ENCODE measurements around the gene PLEKHJ1.
"Not testable (repeated sequence)": the region's sequence is repeated elsewhere in the genome, so short reads cannot be mapped to it uniquely, and the experiment has no call there.

Gene PLEKHJ1

DNA sequence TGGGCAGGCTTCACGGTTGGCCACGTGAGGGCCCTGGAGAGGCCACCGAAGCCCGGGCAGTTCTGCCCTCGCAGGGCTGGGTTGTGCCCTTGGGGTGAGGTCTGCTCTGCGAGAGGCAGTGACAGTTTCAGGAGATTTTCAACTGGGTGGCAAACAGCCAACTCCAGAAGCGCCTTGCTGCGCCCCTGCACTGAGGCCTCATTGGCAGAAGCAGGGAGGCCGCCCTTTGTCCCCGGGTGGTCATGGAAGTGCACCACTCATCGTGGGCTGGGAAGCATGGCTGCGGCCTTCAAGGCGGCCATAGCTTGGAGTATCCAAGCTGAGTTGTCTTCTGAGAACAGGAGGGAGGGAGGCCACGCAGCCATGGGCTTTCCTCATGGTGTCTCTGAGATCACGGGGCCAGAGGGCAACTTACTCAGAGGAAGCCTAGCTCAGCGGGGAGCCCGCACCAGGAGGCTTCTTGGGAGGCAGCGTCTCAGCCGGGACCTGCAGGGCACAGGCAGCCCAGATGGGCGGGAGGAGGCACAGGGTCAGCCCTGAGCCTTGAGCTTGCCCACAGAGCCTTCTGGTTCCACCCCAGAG, 14.8 kb downstream of the PLEKHJ1 start:
- no peak for DNase-seq (ENCODE audit: low read depth in 2 of 2)

DNA sequence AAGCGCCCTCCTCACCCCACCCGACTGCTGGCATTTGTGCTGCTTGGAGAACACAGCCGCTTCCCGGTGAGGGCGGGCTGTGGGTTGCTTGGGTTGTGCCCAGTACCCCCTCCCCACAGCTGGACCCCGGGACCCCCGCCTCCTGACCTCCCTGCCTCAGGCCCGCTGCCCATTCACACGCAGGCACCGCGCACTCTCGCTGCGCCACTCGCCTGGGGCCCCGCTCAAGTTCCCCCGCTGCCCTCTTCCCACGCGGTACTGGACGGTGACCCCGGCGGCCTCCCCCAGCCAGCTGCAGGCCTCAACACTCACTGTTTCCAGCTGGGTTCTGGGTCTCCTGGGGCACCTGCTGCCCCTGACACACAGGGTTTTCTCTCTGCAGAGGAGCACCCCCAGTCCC, 16.4 kb downstream of the PLEKHJ1 start:
- DNase-seq (ENCODE audit: low read depth in 2 of 2): no peak

DNA sequence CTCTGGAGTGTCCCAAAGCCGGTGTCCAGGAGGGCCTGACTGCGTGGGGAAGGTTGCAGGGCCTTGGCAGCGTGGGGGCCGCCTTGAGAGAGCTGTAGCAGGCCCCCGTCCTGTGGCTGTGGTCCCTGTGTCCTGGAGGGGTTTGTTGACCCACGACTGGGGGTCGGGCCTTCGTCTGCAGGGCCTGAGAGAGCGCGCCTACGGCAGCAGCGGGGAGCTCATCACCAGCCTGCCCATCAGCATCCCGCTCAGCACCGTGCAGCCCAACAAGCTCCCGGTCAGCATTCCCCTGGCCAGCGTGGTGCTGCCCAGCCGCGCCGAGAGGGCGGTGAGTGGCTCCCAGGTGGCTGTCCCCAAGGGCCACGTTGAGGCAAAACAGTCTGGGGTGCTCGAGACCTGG, 18.5 kb downstream of the PLEKHJ1 start:
- no peak for DNase-seq (ENCODE audit: low read depth in 2 of 2)

DNA sequence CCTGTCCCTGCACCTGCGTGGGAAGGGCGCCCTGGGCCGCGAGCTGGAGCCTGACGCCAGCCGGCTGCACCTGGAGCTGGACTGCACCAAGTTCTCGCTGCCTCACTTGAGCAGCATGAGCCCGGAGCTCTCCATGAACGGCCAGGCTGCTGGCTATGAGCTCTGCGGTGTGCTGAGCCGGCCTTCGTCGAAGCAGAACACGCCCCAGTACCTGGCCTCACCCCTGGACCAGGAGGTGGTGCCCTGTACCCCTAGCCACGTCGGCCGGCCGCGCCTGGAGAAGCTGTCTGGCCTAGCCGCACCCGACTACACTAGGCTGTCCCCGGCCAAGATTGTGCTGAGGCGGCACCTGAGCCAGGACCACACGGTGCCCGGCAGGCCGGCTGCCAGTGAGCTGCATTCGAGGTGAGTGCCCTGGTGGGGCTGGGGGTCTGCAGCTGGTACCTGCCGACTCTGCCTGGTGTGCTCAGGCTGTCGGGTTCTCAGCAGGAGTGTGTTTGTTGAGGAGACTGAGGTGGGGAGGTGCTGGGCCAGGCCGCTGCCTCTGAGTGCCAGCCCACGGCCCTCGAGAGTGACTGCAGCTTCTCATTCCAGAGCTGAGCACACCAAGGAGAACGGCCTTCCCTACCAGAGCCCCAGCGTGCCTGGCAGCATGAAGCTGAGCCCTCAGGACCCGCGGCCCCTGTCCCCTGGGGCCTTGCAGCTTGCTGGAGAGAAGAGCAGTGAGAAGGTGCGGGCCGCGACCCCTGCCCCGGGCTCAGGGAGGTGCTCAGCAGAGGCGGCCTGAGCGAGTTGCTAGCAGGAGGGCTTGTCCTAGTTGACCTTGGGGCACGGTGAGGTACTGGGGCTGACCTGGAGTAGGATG, 19.5 kb downstream of the PLEKHJ1 start:
- no peak for DNase-seq (ENCODE audit: low read depth in 2 of 2)

DNA sequence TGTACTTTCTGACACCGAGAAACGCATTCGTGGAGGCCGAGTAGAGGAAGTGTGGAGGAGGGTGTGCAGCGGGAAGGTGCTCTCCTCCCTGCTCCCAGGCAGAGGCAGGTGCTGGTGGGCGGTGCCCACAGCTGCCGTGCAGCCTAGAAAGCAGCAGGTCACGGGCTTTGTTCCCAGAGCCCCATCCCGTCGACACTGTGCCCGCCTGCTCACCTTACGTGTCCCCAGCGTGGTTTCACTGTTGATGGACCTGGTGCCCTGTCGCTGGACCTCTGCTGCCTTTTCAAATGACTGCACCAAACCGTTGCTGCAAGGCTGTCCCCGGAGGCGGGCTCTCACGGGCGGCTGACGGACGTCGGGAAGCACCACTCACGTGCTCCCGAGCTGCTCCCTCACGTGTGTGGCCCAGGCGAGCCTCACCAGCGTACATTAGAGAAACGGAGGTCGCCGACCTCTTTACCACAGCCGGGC, 20.8 kb downstream of the PLEKHJ1 start:
- no peak for DNase-seq (ENCODE audit: low read depth in 2 of 2)

DNA sequence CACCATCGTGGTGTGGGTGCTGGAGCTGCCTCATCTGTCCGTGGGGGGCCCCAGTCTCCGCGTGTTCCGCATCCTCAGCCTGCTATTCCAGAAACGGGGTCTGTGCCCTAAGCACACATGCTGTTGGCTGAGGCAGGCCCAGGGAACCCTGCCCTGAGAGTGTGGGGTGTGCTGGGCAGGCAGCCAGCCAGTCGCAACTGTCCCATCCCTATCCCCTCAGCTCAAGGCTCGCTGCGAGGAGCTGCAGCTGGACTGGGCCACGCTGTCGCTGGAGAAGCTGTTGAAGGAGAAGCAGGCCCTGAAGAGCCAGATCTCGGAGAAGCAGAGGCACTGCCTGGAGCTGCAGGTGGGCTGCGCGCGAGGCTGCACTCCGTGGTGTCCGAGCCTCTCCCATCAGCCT, 21.9 kb downstream of the PLEKHJ1 start:
- DNase-seq (ENCODE audit: low read depth in 2 of 2): no peak

DNA sequence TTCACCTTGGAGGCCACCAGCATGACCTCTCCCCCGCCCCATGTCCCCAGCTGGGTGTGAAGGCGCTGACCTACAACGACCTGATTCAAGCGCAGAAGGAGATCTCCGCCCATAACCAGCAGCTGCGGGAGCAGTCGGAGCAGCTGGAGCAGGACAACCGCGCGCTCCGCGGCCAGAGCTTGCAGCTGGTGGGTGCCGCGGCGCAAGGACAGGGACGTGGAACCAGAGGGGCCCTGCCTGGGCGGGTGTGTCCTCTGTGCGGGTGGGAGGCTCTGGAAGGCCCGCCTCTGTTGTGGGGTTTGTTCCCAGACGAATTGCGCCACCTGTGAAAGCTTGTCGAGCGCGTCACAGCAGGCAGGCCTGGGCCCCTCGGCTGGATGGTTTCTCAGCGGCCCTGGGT, 22.3 kb downstream of the PLEKHJ1 start:
- no peak for DNase-seq (ENCODE audit: low read depth in 2 of 2)

DNA sequence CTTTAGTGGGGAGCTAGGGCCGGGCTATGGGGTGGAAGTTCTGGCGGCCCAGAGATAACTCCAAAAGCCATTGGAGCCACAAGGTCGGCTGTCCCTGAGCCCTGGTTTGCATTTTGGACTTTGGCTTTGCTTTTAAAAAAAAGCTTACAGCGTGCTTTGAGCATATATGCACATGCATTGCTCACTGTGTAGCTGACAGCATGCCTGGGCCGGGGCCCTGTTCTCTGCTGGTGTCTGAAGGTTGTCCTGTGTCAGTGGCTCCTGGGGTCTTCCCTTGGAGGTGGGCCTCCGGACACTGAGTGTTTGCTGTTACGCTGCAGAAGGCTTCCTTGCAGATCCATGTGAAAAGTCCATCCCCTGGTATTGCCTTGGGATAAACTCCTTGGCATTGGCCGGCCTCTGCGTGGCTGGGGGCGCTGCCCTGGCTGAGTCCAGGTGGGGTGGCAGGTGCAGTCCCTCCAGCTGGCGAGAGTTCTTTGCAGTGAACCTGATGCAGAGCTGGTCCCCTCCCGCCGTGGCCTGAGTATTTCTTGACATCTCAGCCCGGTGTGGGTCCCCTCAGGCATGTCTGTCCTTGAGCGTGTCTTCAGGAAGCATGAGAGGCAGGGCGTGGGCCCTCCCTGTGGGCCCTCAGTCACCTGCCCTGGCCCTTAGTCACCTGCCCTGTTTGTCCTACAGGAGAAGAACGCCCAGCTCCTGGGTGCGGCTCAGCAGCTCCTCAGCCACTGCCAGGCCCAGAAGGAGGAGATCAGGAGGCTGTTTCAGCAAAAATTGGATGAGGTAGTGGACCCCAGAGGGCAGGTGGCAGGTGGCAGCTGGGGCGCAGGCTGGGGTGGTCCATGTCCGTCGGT, 23.0 kb downstream of the PLEKHJ1 start:
- no peak for DNase-seq (ENCODE audit: low read depth in 2 of 2)

DNA sequence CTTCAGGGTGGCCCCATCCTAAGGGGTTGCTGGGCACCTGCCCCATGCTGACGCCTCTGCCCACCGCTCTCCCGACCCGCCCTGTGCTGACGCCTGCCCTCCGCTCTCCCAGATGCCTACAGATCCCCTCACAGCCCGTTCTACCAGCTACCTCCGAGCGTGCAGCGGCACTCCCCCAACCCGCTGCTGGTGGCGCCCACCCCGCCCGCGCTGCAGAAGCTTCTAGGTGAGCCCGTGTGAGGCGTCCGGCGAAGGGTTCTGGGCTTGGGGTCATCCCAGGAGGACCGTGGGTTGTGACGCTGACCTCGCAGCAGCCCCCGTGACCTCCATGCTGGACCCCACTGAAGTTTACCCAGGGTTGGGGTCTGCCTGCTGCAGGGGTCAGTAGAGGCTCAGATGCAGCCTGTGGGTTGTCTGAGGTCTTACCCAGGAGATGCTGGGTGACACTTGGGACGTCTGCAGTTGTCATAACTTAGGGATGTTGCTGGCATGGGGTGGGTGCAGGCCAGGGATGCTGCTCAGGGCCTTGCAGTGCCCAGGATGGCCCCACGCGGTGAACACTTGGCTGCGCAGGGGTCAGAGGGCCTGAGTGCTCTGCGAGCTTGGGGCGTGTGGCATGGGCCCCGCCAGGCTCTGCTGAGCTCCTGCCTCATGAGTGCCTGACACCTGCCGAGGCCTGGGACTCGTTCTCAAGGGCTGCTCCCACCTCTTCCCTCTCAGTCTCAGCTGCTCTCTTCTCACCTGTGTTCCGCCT, 25.0 kb downstream of the PLEKHJ1 start:
- DNase-seq (ENCODE audit: low read depth in 2 of 2): no peak

DNA sequence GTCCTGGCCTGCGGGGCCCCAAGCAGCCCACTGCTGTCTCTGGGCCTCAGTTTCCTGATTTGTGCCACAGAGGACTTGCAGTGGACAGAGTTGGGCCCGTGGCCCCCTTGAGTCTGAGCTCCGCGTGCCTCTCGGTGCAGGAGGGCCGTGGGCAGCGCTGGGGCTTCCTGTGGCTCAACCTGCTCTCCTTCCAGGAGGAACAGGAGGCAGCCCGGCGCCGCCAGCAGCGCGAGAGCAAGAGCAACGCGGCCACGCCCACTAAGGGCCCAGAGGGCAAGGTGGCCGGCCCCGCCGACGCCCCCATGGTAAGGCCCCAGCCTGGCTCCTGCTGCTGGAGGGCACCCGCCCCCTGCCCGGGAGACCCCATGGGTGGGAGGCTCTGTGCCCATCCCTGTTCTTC, 25.9 kb downstream of the PLEKHJ1 start:
- no peak for DNase-seq (ENCODE audit: low read depth in 2 of 2)

DNA sequence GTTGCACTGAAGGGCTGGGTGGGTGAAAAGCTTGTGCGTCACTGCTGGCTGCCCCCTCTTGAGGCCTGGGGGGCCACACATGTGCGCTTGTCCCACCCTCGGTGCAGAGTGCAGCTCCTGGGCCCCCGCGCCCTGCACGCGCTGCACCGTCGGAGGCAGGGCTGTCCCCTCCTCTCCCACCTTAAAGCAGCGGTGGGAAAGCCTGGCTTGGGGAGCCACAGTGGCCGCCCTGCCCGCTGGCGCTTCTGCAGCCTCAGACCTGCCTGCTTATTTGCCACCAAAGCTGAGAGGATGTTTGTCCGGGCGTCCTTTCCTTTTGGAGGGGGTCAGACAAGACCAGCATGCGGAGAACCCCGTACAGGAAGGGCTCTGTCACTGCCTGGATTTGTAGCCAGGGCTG, 26.7 kb downstream of the PLEKHJ1 start:
- DNase-seq (ENCODE audit: low read depth in 2 of 2): no peak

DNA sequence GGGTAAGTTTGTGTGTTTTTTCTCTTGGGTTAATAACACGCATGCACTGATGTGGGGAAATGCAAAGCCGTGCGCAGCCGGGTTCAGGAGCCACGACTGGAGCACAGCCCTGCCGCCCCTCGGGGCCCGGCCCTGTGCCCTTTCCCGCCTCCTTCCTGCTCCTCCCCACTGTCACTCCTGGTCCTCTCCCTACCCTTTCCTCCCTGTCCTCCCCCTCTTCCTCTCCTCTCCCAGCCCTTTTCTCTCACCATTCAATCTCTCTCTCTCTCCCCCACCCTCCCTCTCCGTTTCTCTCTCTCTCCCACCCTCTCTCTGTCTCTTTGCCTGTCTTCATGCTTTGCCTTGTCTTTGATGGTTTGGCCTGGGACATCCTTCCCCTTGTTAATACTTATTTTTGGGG, 27.2 kb downstream of the PLEKHJ1 start:
- DNase-seq (ENCODE audit: low read depth in 2 of 2): no peak

DNA sequence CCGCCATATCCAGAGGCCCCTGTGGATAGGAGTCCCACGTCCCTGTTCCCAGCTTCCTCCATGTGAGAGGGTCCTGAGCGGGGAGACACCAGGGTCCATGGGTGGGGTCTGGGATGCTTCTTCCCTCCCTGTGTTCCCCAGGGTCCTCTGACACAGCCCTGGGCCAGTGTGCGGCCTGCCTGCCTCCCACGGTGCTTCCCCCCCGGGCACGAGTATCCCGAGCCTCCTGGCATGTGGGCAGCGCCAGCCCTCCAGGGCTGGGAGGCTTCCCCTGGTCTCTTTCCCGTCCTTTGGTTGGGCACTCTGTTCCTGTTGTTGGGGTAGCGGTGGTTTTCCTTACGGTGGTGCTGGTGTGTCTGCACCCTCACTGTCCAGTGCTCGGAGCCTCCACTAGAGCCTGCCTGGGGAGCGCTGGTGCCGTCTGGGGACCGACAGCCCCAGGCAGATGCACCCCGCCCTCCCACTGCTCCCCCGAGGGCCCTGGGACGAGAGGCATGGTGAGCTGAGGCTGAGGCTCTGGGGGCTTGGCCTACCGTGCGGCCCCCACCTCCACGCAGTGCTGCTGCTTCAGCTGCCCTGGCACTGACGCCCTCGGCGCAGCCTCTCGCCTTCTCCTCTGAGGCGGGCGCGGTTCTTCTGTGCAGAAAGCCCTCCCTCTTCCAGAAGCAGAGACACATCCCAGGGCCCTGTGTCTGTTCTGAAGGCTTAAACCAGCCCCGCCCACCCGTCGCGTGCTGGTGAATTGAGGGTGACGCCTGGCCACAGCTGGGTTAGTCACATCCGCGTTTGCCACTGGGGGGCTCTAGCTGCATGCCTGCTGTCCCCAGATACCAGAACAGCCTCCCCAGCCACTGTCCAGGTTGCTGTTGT, 27.9 kb downstream of the PLEKHJ1 start:
- peak; percentile 23 to 45 for DNase-seq (ENCODE audit: low read depth in 2 of 2)

DNA sequence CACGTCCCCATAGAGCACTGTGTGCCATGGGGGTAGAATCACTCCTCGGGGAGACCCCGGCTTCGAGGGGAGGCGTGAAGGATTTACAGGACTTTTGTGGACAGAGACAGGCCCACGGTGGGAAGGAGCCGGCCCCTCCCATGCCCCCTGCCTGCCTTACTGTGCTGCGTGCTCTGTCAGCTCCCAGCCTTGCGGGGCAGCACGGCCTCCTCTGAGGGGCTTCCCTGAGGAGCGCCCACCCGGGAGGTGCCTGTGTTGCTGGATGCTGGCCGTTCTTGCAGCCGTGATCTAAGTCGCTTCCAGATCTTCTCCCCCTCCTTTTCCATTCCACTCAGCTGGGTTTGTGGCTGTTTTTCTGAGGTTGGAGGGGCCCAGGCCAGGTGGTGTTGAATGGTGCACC, 29.1 kb downstream of the PLEKHJ1 start:
- no peak for DNase-seq (ENCODE audit: low read depth in 2 of 2)

DNA sequence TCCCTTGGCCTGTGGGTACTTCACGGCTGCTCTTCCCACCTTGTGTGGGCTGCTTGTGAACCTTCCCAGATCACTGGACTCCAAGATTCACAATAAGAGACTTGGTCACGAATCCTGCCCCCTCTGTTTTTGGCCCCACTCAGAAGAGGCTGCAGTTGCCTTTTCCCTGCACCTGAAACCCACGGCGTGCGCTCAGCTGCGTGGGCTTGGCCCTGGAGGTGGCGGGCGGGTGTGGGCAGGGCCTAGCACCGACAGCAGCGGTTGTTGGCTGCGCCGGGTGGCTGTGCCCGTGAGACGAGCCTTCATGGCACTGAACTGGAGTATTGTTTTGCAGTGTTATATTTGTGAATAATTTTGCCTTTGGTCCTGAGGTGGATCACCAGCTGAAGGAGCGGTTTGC, 33.8 kb downstream of the PLEKHJ1 start:
- DNase-seq (ENCODE audit: low read depth in 2 of 2): no peak

DNA sequence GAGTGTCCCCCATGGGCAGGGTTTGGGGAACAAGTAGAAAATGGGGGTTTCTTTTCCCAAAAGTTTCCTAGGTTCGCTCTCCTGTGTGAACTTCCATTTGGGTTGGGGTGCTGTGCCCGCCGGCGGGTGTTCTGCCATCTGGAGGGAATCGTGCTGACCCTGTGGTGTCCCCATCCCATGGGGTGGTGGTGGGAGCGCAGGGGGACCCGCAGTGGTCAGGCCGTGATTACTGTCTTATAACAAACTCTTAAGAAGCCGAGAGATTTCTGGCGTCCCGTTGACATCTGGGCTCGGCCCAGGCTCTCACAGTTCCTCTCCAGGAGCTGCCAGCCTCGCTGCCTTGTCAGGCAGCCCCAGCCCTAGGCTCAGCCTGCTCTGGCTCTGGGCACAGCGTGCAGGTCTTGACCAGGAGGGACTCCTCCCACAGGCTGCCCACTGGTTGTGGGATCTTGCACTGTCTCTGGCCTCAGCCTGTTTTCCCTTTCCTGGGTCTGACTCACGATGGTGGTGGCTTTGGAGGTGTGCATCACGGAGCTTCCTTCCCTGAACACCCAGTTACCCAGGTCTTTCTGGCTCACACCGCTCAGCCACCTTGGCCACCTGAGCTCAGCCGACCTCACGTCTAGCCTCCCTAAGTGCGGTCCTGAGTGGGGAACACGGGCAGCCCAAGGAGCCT, 34.5 kb downstream of the PLEKHJ1 start:
- DNase-seq (ENCODE audit: low read depth in 2 of 2): no peak

DNA sequence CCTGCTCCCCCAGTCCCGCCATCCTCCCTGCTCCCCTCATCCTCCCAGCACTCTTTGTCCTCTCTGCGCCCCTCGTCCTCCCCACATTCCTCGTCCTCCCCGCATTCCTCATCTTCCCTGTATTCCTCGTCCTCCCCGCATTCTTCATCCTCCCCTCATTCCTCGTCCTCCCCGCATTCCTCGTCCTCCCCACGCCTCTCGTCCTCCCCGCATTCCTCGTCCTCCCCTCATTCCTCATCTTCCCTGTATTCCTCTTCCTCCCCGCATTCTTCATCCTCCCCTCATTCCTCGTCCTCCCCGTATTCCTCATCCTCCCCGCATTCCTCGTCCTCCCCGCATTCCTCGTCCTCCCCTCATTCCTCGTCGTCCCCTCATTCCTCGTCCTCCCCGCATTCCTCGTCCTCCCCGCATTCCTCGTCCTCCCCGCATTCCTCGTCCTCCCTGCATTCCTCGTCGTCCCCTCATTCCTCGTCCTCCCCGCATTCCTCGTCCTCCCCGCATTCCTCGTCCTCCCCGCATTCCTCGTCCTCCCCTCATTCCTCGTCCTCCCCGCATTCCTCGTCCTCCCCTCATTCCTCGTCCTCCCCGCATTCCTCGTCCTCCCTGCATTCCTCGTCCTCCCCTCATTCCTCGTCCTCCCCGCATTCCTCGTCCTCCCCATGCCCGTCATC, 35.4 kb downstream of the PLEKHJ1 start:
- DNase-seq (ENCODE audit: low read depth in 2 of 2): not testable (repeated sequence)

DNA sequence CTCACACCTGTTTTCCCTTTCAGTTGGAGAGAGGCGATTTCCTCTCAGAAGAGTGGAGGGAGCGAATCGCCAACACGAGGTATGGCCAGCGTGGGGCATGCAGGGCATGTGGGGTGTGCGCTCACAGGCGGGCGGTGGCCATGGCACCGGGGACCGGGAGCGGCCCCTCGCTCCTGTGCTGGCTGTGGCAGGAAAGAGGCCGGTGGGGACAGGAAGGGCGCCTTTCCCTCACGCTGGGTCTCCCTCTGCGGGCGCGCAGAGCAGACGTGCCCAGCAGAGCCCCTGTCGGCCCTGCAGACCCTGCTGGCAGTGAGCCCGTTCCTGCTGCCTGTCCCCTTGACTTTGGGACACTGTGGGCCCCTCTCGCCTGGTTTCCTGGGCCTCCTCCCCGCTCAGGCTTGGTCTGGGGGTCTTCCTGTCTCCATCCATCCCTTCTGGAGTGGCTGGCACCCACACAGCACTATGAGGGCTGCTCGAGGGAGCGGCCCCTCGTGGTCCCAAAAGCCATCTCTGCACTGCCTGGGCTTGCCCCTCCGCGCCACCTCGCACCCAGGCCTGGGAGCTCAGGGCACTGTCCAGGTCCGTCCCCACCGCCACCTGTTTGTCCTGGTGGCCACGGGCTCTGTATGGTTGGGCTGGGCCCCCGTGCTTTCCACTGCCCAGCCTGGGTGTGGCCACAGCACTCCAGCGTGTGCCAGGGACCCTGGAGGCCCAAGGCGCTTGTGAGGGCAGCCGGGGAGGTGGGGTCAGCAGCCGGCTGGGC, 36.1 kb downstream of the PLEKHJ1 start:
- DNase-seq (ENCODE audit: low read depth in 2 of 2): no peak

DNA sequence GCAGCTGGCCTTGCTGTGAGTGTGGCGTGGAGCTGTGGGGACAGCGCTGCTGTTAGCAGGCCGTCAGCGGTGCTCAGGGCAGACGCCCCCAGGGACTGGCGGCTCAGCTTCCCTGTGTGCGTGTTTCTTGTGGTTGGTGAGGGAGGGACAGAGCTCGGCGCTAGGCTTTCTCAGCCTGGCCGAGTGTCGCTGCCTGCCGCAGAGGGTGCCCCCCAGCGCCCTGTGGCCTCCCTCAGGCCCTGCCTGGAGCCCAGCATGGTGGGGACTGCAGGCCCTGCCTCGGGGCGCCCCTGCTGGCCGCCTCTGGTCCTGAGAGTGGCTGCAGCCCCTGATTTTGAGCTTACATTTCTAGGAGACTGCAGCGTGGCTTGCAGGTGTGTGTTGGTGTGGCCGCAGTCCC, 36.9 kb downstream of the PLEKHJ1 start:
- DNase-seq (ENCODE audit: low read depth in 2 of 2): no peak

All from stimulated activated CD8-positive, alpha-beta memory T cell treated with anti-CD3 and anti-CD28 coated beads, Interleukin-2, amount 100 ng/mL, for 48 hours (primary cell).